Loucy (cell line): ENCODE results near the gene RNF223.

Experiments
- H2AFZ ChIP-seq: fragments of 200-600 bp; sonication (generic); 2 replicates; pipeline ENCODE4 v1.6.0; 2016; ENCODE audit warnings: antibody characterized with exemption, mild to moderate bottlenecking, low read length, moderate library complexity
- H3F3A ChIP-seq: fragments of 200-600 bp; 2 replicates; pipeline ENCODE4 v1.6.0; 2016; ENCODE audit warnings: antibody characterized with exemption, low read depth, mild to moderate bottlenecking
- H3K27me3 ChIP-seq: fragments of 200-600 bp; sonication (generic); 2 replicates; pipeline ENCODE4 v1.6.1; 2014; ENCODE audit warnings: low read length, mild to moderate bottlenecking; ENCODE audit not compliant: insufficient read depth, poor library complexity, severe bottlenecking
- H3K36me3 ChIP-seq: fragments of 200-600 bp; sonication (generic); 2 replicates; pipeline ENCODE4 v1.6.1; 2016; ENCODE audit warnings: low read length; ENCODE audit not compliant: insufficient read depth
- H3K4me1 ChIP-seq: fragments of 200-600 bp; sonication (generic); 2 replicates; pipeline ENCODE4 v1.5.1; 2014; ENCODE audit warnings: low read length, mild to moderate bottlenecking; ENCODE audit not compliant: insufficient read depth, poor library complexity, severe bottlenecking
- H3K4me2 ChIP-seq: fragments of 200-600 bp; sonication (generic); 2 replicates; pipeline ENCODE4 v1.6.0; 2014; ENCODE audit warnings: antibody characterized with exemption, low read length, low read depth, mild to moderate bottlenecking; ENCODE audit not compliant: poor library complexity, severe bottlenecking
- H3K4me3 ChIP-seq: fragments of 200-600 bp; sonication (generic); 2 replicates; pipeline ENCODE4 v1.5.1; 2014; ENCODE audit warnings: low read length, mild to moderate bottlenecking, mixed read lengths; ENCODE audit not compliant: poor library complexity, severe bottlenecking
- H3K79me2 ChIP-seq: fragments of 200-600 bp; sonication (generic); 2 replicates; pipeline ENCODE4 v1.6.1; 2014; ENCODE audit warnings: low read length; ENCODE audit not compliant: insufficient read depth
- H3K9ac ChIP-seq: fragments of 200-600 bp; sonication (generic); 2 replicates; pipeline ENCODE4 v1.6.0; 2014; ENCODE audit warnings: mild to moderate bottlenecking, low read depth, low read length, moderate library complexity; ENCODE audit not compliant: poor library complexity, severe bottlenecking
- H3K9me2 ChIP-seq: fragments of 200-600 bp; sonication (generic); replicated peaks from 2 replicates; pipeline ENCODE4 v1.6.1; 2016; ENCODE audit warnings: low read depth, low read length, mixed read lengths
- H3K9me3 ChIP-seq: fragments of 200-600 bp; sonication (generic); 2 replicates; pipeline ENCODE4 v1.6.1; 2014; ENCODE audit warnings: mild to moderate bottlenecking, antibody characterized with exemption, low read length, low read depth; ENCODE audit not compliant: insufficient read depth
- H4K20me1 ChIP-seq: fragments of 200-600 bp; sonication (generic); 2 replicates; pipeline ENCODE4 v1.6.0; 2014; ENCODE audit warnings: antibody characterized with exemption, low read length, mild to moderate bottlenecking; ENCODE audit not compliant: insufficient read depth, poor library complexity, severe bottlenecking
- EZH2phosphoT487 ChIP-seq: fragments of 200-600 bp; IDR thresholded peaks from 2 replicates; pipeline ENCODE4 v1.6.1; 2018; ENCODE audit warnings: antibody characterized with exemption, mild to moderate bottlenecking, moderate library complexity, borderline replicate concordance
- TF ChIP-seq, protein P1 (sequence below): fragments of 200-600 bp; sonication (generic); conservative IDR thresholded peaks from 2 replicates; pipeline ENCODE4 v1.5.1; 2014; ENCODE audit warnings: mild to moderate bottlenecking, antibody characterized with exemption, low read length

The RNF223 gene

DNA sequence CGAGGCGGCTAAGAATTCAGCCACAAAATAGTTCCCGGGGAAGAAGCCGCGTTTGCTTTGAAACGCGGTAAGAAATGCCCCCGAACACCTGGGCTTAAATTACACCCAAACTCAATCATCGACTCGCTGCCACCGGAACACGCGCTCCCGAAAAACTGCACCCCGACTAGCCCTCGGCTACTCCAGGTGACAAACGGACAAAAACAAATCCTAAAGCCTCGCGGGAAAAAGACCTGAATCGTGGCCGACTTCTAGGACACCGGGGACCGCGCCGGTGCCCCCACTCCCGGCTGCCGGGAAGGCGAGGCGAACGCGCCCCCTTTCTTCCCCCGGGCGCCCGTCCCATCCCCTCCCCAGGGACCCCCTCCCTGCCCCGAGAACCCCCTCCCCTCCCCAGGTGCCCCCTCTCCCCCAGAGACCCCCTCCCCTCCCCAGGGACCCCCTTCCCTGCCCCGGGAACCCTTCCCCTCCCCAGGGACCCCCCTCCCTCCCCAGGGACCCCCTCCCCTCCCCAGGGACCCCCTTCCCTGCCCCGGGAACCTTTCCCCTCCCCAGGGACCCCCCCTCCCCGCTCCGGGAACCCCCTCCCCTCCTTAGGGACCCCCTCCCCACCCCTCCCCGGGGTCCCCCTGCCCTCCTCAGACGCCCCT, 41.2 kb upstream of the RNF223 start:
- Histone ChIP-seq H3K27me3 (no peaks in the 10 kb centered on the region), H3K4me2 (peak overlapping the region; percentile 58), H4K20me1 (no peaks in the 10 kb centered on the region), H3K4me3 (peak overlapping the region; percentile 84), H3K36me3 (no peaks in the 10 kb centered on the region), H2AFZ (no peak overlapping the region), H3K4me1 (no peaks in the 10 kb centered on the region), H3K9ac (peak overlapping the region; percentile 81), H3F3A (no peaks in the 10 kb centered on the region), H3K79me2 (peaks cover 10% of the 10 kb centered on the region; the same call in 1 of the 2 replicates), H3K9me2 (no peaks in the 10 kb centered on the region), H3K9me3 (peaks cover 5% of the 10 kb centered on the region; the same call in 1 of the 2 replicates)
- TF ChIP-seq EZH2phosphoT487: no peak
- TF ChIP-seq, protein P1, sequence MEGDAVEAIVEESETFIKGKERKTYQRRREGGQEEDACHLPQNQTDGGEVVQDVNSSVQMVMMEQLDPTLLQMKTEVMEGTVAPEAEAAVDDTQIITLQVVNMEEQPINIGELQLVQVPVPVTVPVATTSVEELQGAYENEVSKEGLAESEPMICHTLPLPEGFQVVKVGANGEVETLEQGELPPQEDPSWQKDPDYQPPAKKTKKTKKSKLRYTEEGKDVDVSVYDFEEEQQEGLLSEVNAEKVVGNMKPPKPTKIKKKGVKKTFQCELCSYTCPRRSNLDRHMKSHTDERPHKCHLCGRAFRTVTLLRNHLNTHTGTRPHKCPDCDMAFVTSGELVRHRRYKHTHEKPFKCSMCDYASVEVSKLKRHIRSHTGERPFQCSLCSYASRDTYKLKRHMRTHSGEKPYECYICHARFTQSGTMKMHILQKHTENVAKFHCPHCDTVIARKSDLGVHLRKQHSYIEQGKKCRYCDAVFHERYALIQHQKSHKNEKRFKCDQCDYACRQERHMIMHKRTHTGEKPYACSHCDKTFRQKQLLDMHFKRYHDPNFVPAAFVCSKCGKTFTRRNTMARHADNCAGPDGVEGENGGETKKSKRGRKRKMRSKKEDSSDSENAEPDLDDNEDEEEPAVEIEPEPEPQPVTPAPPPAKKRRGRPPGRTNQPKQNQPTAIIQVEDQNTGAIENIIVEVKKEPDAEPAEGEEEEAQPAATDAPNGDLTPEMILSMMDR: no peak

DNA sequence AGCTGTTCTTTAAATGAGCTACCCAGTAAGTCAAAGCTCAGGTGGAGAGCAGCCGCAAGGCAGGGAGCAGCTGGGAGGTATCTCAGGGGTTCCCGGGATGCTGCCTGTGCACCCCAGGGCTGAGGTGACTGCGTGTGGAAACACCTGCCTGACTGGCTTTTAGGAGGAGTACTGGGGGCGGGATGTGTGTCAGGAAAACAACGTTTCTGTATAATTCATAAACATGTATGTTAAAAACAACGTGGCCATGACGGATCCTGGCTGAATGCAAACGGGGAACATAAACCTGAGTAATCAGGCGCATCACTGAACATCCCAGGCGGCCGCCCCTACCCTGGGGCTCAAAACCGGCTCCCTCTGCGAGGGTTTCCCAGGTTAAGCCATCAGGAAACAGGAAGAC, 40.3 kb upstream of the RNF223 start:
- peaks cover 5% of the 10 kb centered on the region; the same call in 1 of the 2 replicates for H3K9me3 ChIP-seq
- no peaks in the 10 kb centered on the region for H3K9me2 ChIP-seq
- H4K20me1 ChIP-seq: no peaks in the 10 kb centered on the region
- H3K9ac ChIP-seq: no peak overlapping the region
- TF ChIP-seq, protein P1: no peak
- no peak for TF ChIP-seq EZH2phosphoT487
- H3K4me1 ChIP-seq: no peaks in the 10 kb centered on the region
- peak overlapping the region; percentile 58 for H3K4me2 ChIP-seq
- H3K27me3 ChIP-seq: no peaks in the 10 kb centered on the region
- peak overlapping the region; percentile 70 for H3K4me3 ChIP-seq
- H3K79me2 ChIP-seq: peaks cover 10% of the 10 kb centered on the region; the same call in 1 of the 2 replicates
- H2AFZ ChIP-seq: no peak overlapping the region
- no peaks in the 10 kb centered on the region for H3K36me3 ChIP-seq
- no peaks in the 10 kb centered on the region for H3F3A ChIP-seq

DNA sequence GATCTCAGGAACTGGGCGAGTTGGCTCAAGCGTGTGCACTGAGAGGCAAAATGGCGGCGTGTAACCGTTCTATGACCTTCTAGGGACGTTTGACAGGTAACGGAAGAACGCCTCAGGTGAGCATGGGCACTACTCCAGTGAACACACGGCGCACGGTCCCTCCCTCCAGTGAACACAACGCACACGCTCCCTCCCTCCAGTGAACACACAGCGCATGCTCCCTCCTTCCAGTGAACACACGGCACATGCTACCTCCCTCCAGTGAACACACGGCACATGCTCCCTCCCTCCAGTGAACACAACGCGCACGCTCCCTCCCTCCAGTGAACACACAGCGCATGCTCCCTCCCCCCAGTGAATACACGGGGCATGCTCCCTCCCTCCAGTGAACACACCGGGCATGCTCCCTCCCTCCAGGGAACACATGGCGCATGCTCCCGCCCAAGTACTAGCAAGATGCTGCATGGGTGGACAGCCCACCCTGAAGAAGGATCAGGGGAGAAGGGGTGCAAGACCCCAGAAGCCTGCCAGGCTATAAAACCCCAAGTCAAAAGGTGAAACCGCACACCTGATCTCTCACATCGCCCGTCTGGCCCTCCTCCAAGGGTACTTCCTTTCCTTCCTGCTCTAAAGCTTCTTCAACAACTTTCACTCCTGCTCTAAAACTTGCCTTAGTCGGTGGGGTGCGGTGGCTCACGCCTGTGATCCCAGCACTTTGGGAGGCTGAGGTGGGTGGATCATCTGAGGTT, 38.3 kb upstream of the RNF223 start:
- no peaks in the 10 kb centered on the region for H3F3A ChIP-seq
- TF ChIP-seq EZH2phosphoT487: no peak
- TF ChIP-seq, protein P1: no peak
- no peaks in the 10 kb centered on the region for H3K36me3 ChIP-seq
- H3K4me2 ChIP-seq: no peak overlapping the region
- no peaks in the 10 kb centered on the region for H3K4me1 ChIP-seq
- no peaks in the 10 kb centered on the region for H3K9me2 ChIP-seq
- H3K4me3 ChIP-seq: no peak overlapping the region
- no peak overlapping the region for H3K9ac ChIP-seq
- H3K9me3 ChIP-seq: peaks cover 5% of the 10 kb centered on the region; the same call in 1 of the 2 replicates
- no peaks in the 10 kb centered on the region for H4K20me1 ChIP-seq
- H3K27me3 ChIP-seq: no peaks in the 10 kb centered on the region
- peaks cover 12% of the 10 kb centered on the region; the same call in 1 of the 2 replicates for H3K79me2 ChIP-seq
- no peak overlapping the region for H2AFZ ChIP-seq
